ENCODE measurements around the gene KCNQ1.

- TF ChIP-seq CTCF (IDR thresholded peaks at IDR 0.05) (no peak), POLR2A (IDR thresholded peaks at IDR 0.05) (no peak)
Measured at GRCh38 chr11:2661173-2662023, 216.6 kb downstream of the KCNQ1 start.

All from gastroesophageal sphincter (tissue), 3 donors.